Heart left ventricle (tissue), 16 donors: ENCODE data around the gene CD300C. TPM values are rescaled to one million over a fixed set of nuclear protein-coding genes. Genes with fewer than 3 reads are reported as not detected.

Source experiments
- ATAC-seq, 4 donors: fragments of 200-7000 bp; cut with Tn5 transposase; one replicate each; pipeline ENCODE4 v1.9.1; 2020 to 2022; ENCODE audit warnings: moderate library complexity in 4 of 4, mild to moderate bottlenecking in 3 of 4, moderate number of reproducible peaks in 1 of 4
- DNase-seq, 5 donors: peaks; one replicate each; pipeline ENCODE4 v3.0.0-alpha.2; 2020
- H3K27ac ChIP-seq, 12 donors: fragments of 200-600 bp; sonication (generic) in 4 of 12; one replicate each; pipeline versions ENCODE4 v1.5.0 to v1.8.0; 2016 to 2022; ENCODE audit warnings: mild to moderate bottlenecking in 2 of 12
- H3K27me3 ChIP-seq, 9 donors: fragments of 200-600 bp; sonication (generic) in 2 of 9; one replicate each; pipeline versions ENCODE4 v1.5.1 to v1.8.0; 2016 to 2022; ENCODE audit warnings: mild to moderate bottlenecking in 3 of 9
- H3K36me3 ChIP-seq, 9 donors: fragments of 200-600 bp; sonication (generic) in 2 of 9; one replicate each; pipeline versions ENCODE4 v1.5.0 to v1.8.0; 2018 to 2022; ENCODE audit warnings: mild to moderate bottlenecking in 2 of 9
- H3K4me1 ChIP-seq, 12 donors: fragments of 200-600 bp; sonication (generic) in 4 of 12; one replicate each; pipeline versions ENCODE4 v1.5.0 to v1.8.0; 2016 to 2022; ENCODE audit warnings: mild to moderate bottlenecking in 3 of 12
- H3K4me3 ChIP-seq, 12 donors: fragments of 200-600 bp; sonication (generic) in 4 of 12; one replicate each; pipeline versions ENCODE4 v1.5.0 to v1.8.0; 2017 to 2022; ENCODE audit warnings: mild to moderate bottlenecking in 9 of 12, moderate library complexity in 4 of 12
- H3K9me3 ChIP-seq, 12 donors: fragments of 200-600 bp; sonication (generic) in 4 of 12; one replicate each; pipeline versions ENCODE4 v1.5.0 to v1.8.0; 2016 to 2022; ENCODE audit warnings: mild to moderate bottlenecking in 1 of 12
- CTCF ChIP-seq, 12 donors: fragments of 200-600 bp; sonication (generic) in 4 of 12; IDR thresholded peaks; one replicate each; pipeline versions ENCODE4 v1.5.0 to v1.8.0; 2018 to 2022; ENCODE audit warnings: antibody characterized with exemption in 12 of 12, mild to moderate bottlenecking in 5 of 12
- POLR2A ChIP-seq, 2 donors: fragments of 450-650 bp; IDR thresholded peaks; one replicate each; pipeline ENCODE4 v1.6.1; 2017; ENCODE audit warnings: antibody characterized with exemption in 2 of 2, mild to moderate bottlenecking in 2 of 2, moderate library complexity in 2 of 2
- WGBS, 4 donors: extraction: QIAGEN DNeasy Blood & Tissue Kit in 2 of 4; methylation state at CpG; one replicate each; pipeline versions ENCODE4 v1.1.5 to v1.1.7; 2013 to 2018; 5-methylcytosine and 5-hydroxymethylcytosine counted together
- intact Hi-C, 10 donors: fragments of 100-400 bp; cut with DNase I; formaldehyde crosslinking; loops; one replicate each; pipeline versions ENCODE4 v1.11.1 to v1.14.2; 2022
- polyA plus RNA-seq, 2 donors: library from polyadenylated mRNA; stranded (reverse); fragments of 200-250 nt; gene quantifications; one replicate each; pipeline ENCODE4 v1.2.3, GENCODE V29; 2013
- total RNA-seq, 9 donors: library from RNA; depleted of rRNA in 2 of 9; stranded (reverse); fragments of >200 nt in 2 of 9; fragmentation: NEBNext Ultra II Directional in 3 of 9; extraction: Animal tissue kit (Norgen Biotek cat#: 25700) in 3 of 9; gene quantifications; one replicate each; pipeline versions ENCODE4 v1.1.0 to v1.2.4, GENCODE V29; 2016 to 2023
- donor health status: ischemic (EF 13 %, LVEDD 7.1; RV severe dilation, severe dysfunction).
- donor health status: healthy with polysubstance abuse.
- donor health status: DM: no; HTN: yes; CAD: no.
- donor health status: DM: no; HTN: no; CAD: no.
- donor health status: ischemic (EF 25% LVEDD 6.9; RV normal size, moderate dysfunction).
- donor health status: ischemic (EF 25% LVEDD 5.7; RV mildly dilated, moderate dysfunction).
- donor health status: healthy.
- donor health status: DM: yes; HTN: yes; CAD: no.
- donor health status: ischemic (EF 35%, LVEDD 5.7; RV mildly dilated, moderate dysfunction).
- donor health status: nonischemic (EF 11% LVEDD 7.7; RV severe dilation, severe dysfunction).
- donor health status: DM: yes; HTN: yes; CAD: no.
- donor health status: PGD.
- donor health status: ischemic (EF 29% LVEDD 5.4; RV normal size, mild dysfunction).
- donor health status: nonischemic (EF 23%, LVEDD 6.1; RV moderate dilation, normal function).

CD300C gene
- total and polyA plus RNA-seq, 11 donors = 0.11 to 5.0 (median 0.61) TPM; not detected in 3

- Histone ChIP-seq H3K9me3 (no peaks in the 10 kb centered on the region), H3K4me3 (no peak overlapping the region), H3K36me3 (no peaks in the 10 kb centered on the region), H3K4me1 (peaks cover 0 to 5% (median 0%) of the 10 kb centered on the region in 12 donors), H3K27me3 (peaks cover 0 to 5% (median 0%) of the 10 kb centered on the region in 9 donors), H3K27ac (no peak overlapping the region)
- WGBS, 4 donors = 71 to 83% (median 77%) methylated on average over 19 to 23 of the region's 23 CpGs
- DNase-seq (no peak), ATAC-seq (no peak)
- TF ChIP-seq POLR2A (IDR thresholded peaks at IDR 0.05) = no peak
- no peak for TF ChIP-seq CTCF (IDR thresholded peaks at IDR 0.05)
- intact Hi-C loops = no loop called here
These were observed 4.5 kb downstream of the CD300C start for GRCh38 chr17:74541176-74542111.

- Histone ChIP-seq H3K27me3 (peaks cover 0 to 12% (median 0%) of the 10 kb centered on the region in 9 donors), H3K4me1 (no peaks in the 10 kb centered on the region), H3K9me3 (peaks cover 0 to 9% (median 0%) of the 10 kb centered on the region in 12 donors), H3K27ac (no peak overlapping the region), H3K4me3 (no peak overlapping the region), H3K36me3 (no peaks in the 10 kb centered on the region)
- DNase-seq = no peak
- 69 to 77% (median 73%) methylated on average over 10 of the region's 10 CpGs for WGBS, 4 donors
- intact Hi-C loops = no loop called here
- ATAC-seq = no peak
- TF ChIP-seq CTCF (IDR thresholded peaks at IDR 0.05) = no peak
- TF ChIP-seq POLR2A (IDR thresholded peaks at IDR 0.05) = no peak
These were observed 6.6 kb downstream of the CD300C start for GRCh38 chr17:74539281-74539820.

- Histone ChIP-seq H3K9me3 (peaks cover 0 to 9% (median 0%) of the 10 kb centered on the region in 12 donors), H3K36me3 (no peaks in the 10 kb centered on the region), H3K4me1 (peaks cover 0 to under 1% (median 0%) of the 10 kb centered on the region in 12 donors), H3K4me3 (no peak overlapping the region), H3K27ac (no peak overlapping the region), H3K27me3 (peaks cover 0 to 11% (median 0%) of the 10 kb centered on the region in 9 donors)
- DNase-seq (no peak), ATAC-seq (no peak)
- WGBS, 4 donors = 72 to 77% (median 74%) methylated on average over 3 of the region's 3 CpGs
- no peak for TF ChIP-seq POLR2A (IDR thresholded peaks at IDR 0.05)
- TF ChIP-seq CTCF (IDR thresholded peaks at IDR 0.05) = no peak
- intact Hi-C loops = no loop called here
These were observed 9.0 kb downstream of the CD300C start for GRCh38 chr17:74536890-74537289.

GRCh38 chr17:74532115-74532514 is 13.8 kb downstream of the CD300C start:
- peak overlapping the region in 5 of 12 donors; percentile 1 to 47 (median 23) for H3K4me3 ChIP-seq
- intact Hi-C loops = no loop called here

More at GRCh38 chr17:74532115-74532514, 13.8 kb downstream of the CD300C start:
- DNase-seq (peak in 4 of 5 donors; percentile 49 to 69 (median 60)), ATAC-seq (peak; percentile 46 to 83 (median 78))
- 67 to 73% (median 70%) methylated on average over 10 of the region's 10 CpGs for WGBS, 4 donors
- peaks cover 0 to 15% (median 0%) of the 10 kb centered on the region in 9 donors for H3K27me3 ChIP-seq
- TF ChIP-seq CTCF (IDR thresholded peaks at IDR 0.05) (no peak), POLR2A (IDR thresholded peaks at IDR 0.05) (no peak)
- H3K27ac ChIP-seq = peak overlapping the region in 3 of 12 donors; percentile 5 to 80 (median 43)
- H3K4me1 ChIP-seq = peaks cover 0 to 25% (median 0%) of the 10 kb centered on the region in 12 donors
- peaks cover 0 to 9% (median 0%) of the 10 kb centered on the region in 12 donors for H3K9me3 ChIP-seq
- no peaks in the 10 kb centered on the region for H3K36me3 ChIP-seq
